Endothelial cell (in vitro differentiated cells): ENCODE data around the gene AUTS2. TPM values are rescaled to one million over a fixed set of nuclear protein-coding genes. Genes with fewer than 3 reads are reported as not detected.

ENCODE experiments used
- DNase-seq: peaks from one replicate; pipeline ENCODE4 v3.0.0; 2021; ENCODE audit warnings: low spot score
- H3K27ac Mint-ChIP-seq: one replicate; pipeline ENCODE4 v1.8.0; 2021; ENCODE audit warnings: mixed read lengths, inconsistent platforms; ENCODE audit not compliant: unreplicated experiment
- H3K27me3 Mint-ChIP-seq: one replicate; pipeline ENCODE4 v1.8.0; 2021; ENCODE audit warnings: mild to moderate bottlenecking, moderate library complexity, mixed read lengths, inconsistent platforms; ENCODE audit not compliant: unreplicated experiment
- H3K36me3 Mint-ChIP-seq: one replicate; pipeline ENCODE4 v1.8.0; 2021; ENCODE audit warnings: mild to moderate bottlenecking, low read depth, mixed read lengths, inconsistent platforms; ENCODE audit not compliant: unreplicated experiment
- H3K4me1 Mint-ChIP-seq: one replicate; pipeline ENCODE4 v1.8.0; 2021; ENCODE audit warnings: mild to moderate bottlenecking, mixed read lengths, inconsistent platforms; ENCODE audit not compliant: unreplicated experiment
- H3K4me3 Mint-ChIP-seq: one replicate; pipeline ENCODE4 v1.8.0; 2021; ENCODE audit warnings: mild to moderate bottlenecking, mixed read lengths, inconsistent platforms; ENCODE audit not compliant: unreplicated experiment
- H3K9me3 Mint-ChIP-seq: one replicate; pipeline ENCODE4 v1.8.0; 2021; ENCODE audit warnings: mixed read lengths, inconsistent platforms; ENCODE audit not compliant: unreplicated experiment
- CTCF ChIP-seq: fragments of 200-600 bp; sonication (generic); IDR thresholded peaks from one replicate; pipeline ENCODE4 v1.5.0; 2021; ENCODE audit warnings: antibody characterized with exemption; ENCODE audit not compliant: unreplicated experiment
- total RNA-seq: library from RNA; stranded (reverse); fragmentation: NEBNext Ultra II Directional; extraction: Animal tissue kit (Norgen Biotek cat#: 25700); gene quantifications from one replicate; pipeline ENCODE4 v1.2.1, GENCODE V29; 2021; ENCODE audit not compliant: unreplicated experiment

Gene AUTS2
- total RNA-seq, 1 donor from 2014 or later, result 103 TPM

GRCh38 chr7:70120851-70121250 lies 522.6 kb downstream of the AUTS2 start:
- TF ChIP-seq CTCF, result no peak
- Mint-ChIP-seq H3K27ac (no peak overlapping the region), H3K4me1 (no peaks in the 10 kb centered on the region), H3K36me3 (peaks cover 22% of the 10 kb centered on the region), H3K4me3 (no peak overlapping the region), H3K9me3 (no peaks in the 10 kb centered on the region), H3K27me3 (peaks cover 4% of the 10 kb centered on the region)
- DNase-seq, result no peak

- no peaks in the 10 kb centered on the region for H3K9me3 Mint-ChIP-seq
- no peak for TF ChIP-seq CTCF
- no peak overlapping the region for H3K27ac Mint-ChIP-seq
- H3K4me1 Mint-ChIP-seq, result no peaks in the 10 kb centered on the region
- no peak for DNase-seq
- H3K36me3 Mint-ChIP-seq, result no peaks in the 10 kb centered on the region
- peaks cover 4% of the 10 kb centered on the region for H3K27me3 Mint-ChIP-seq
- H3K4me3 Mint-ChIP-seq, result no peak overlapping the region
Measured at GRCh38 chr7:70131817-70132216, 533.5 kb downstream of the AUTS2 start.

- no peak for TF ChIP-seq CTCF
- H3K4me1 Mint-ChIP-seq, result no peaks in the 10 kb centered on the region
- no peak overlapping the region for H3K27ac Mint-ChIP-seq
- H3K36me3 Mint-ChIP-seq, result no peaks in the 10 kb centered on the region
- no peaks in the 10 kb centered on the region for H3K9me3 Mint-ChIP-seq
- no peak overlapping the region for H3K4me3 Mint-ChIP-seq
- no peak for DNase-seq
- peaks cover 4% of the 10 kb centered on the region for H3K27me3 Mint-ChIP-seq
Measured at GRCh38 chr7:70132226-70132851, 534.1 kb downstream of the AUTS2 start.

- TF ChIP-seq CTCF, result no peak
- Mint-ChIP-seq H3K4me3 (no peak overlapping the region), H3K4me1 (no peaks in the 10 kb centered on the region), H3K36me3 (no peaks in the 10 kb centered on the region), H3K27ac (no peak overlapping the region), H3K27me3 (peaks cover 4% of the 10 kb centered on the region), H3K9me3 (no peaks in the 10 kb centered on the region)
- no peak for DNase-seq
Measured at GRCh38 chr7:70132852-70133690, 534.8 kb downstream of the AUTS2 start.
